SK-N-MC (cell line): ENCODE measurements around the gene CHAT.

Experiments
- EZH2 ChIP-seq: fragments of 200-600 bp; sonication (generic); IDR thresholded peaks from one replicate; pipeline ENCODE4 v1.6.1; 2017; ENCODE audit warnings: antibody characterized with exemption
- POLR2AphosphoS5 ChIP-seq: IDR thresholded peaks from 2 replicates; pipeline ENCODE4 v1.6.1; 2012; ENCODE audit warnings: mild to moderate bottlenecking, low read depth, low read length, borderline replicate concordance

DNA sequence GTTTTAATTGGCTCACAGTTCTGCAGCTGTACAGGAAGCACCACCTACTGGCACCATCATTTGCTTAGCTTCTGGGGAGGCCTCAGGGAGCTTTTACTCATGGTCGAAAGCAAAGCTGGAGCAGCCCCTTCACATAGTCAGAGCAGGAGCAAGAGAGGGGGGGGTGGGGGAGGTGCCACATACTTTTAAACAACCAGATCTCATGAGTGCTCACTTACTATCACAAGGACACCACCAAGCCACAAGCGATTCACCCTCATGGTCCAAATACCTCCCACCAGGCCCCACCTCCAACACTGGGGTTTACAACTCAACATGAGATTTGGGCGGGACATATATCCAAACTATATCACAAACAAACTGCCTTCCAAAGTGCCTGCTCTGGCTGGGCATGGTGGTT, 35.4 kb upstream of the CHAT start:
- TF ChIP-seq EZH2 (no peak), POLR2AphosphoS5 (no peak)
